Heart left ventricle (tissue), 16 donors: ENCODE measurements around the gene BIRC3. TPM values are rescaled to one million over a fixed set of nuclear protein-coding genes. Genes with fewer than 3 reads are reported as not detected.

Experiments
- ATAC-seq, 4 donors: fragments of 200-7000 bp; cut with Tn5 transposase; one replicate each; pipeline ENCODE4 v1.9.1; 2020 to 2022; ENCODE audit warnings: moderate library complexity in 4 of 4, mild to moderate bottlenecking in 3 of 4, moderate number of reproducible peaks in 1 of 4
- DNase-seq, 5 donors: peaks; one replicate each; pipeline ENCODE4 v3.0.0-alpha.2; 2020
- H3K27ac ChIP-seq, 12 donors: fragments of 200-600 bp; sonication (generic) in 4 of 12; one replicate each; pipeline versions ENCODE4 v1.5.0 to v1.8.0; 2016 to 2022; ENCODE audit warnings: mild to moderate bottlenecking in 2 of 12
- H3K27me3 ChIP-seq, 9 donors: fragments of 200-600 bp; sonication (generic) in 2 of 9; one replicate each; pipeline versions ENCODE4 v1.5.1 to v1.8.0; 2016 to 2022; ENCODE audit warnings: mild to moderate bottlenecking in 3 of 9
- H3K36me3 ChIP-seq, 9 donors: fragments of 200-600 bp; sonication (generic) in 2 of 9; one replicate each; pipeline versions ENCODE4 v1.5.0 to v1.8.0; 2018 to 2022; ENCODE audit warnings: mild to moderate bottlenecking in 2 of 9
- H3K4me1 ChIP-seq, 12 donors: fragments of 200-600 bp; sonication (generic) in 4 of 12; one replicate each; pipeline versions ENCODE4 v1.5.0 to v1.8.0; 2016 to 2022; ENCODE audit warnings: mild to moderate bottlenecking in 3 of 12
- H3K4me3 ChIP-seq, 12 donors: fragments of 200-600 bp; sonication (generic) in 4 of 12; one replicate each; pipeline versions ENCODE4 v1.5.0 to v1.8.0; 2017 to 2022; ENCODE audit warnings: mild to moderate bottlenecking in 9 of 12, moderate library complexity in 4 of 12
- H3K9me3 ChIP-seq, 12 donors: fragments of 200-600 bp; sonication (generic) in 4 of 12; one replicate each; pipeline versions ENCODE4 v1.5.0 to v1.8.0; 2016 to 2022; ENCODE audit warnings: mild to moderate bottlenecking in 1 of 12
- POLR2A ChIP-seq, 2 donors: fragments of 450-650 bp; IDR thresholded peaks; one replicate each; pipeline ENCODE4 v1.6.1; 2017; ENCODE audit warnings: antibody characterized with exemption in 2 of 2, mild to moderate bottlenecking in 2 of 2, moderate library complexity in 2 of 2
- WGBS, 4 donors: extraction: QIAGEN DNeasy Blood & Tissue Kit in 2 of 4; methylation state at CpG; one replicate each; pipeline versions ENCODE4 v1.1.5 to v1.1.7; 2013 to 2018; 5-methylcytosine and 5-hydroxymethylcytosine counted together
- intact Hi-C, 10 donors: fragments of 100-400 bp; cut with DNase I; formaldehyde crosslinking; loops; one replicate each; pipeline versions ENCODE4 v1.11.1 to v1.14.2; 2022
- polyA plus RNA-seq, 2 donors: library from polyadenylated mRNA; stranded (reverse); fragments of 200-250 nt; gene quantifications; one replicate each; pipeline ENCODE4 v1.2.3, GENCODE V29; 2013
- total RNA-seq, 9 donors: library from RNA; depleted of rRNA in 2 of 9; stranded (reverse); fragments of >200 nt in 2 of 9; fragmentation: NEBNext Ultra II Directional in 3 of 9; extraction: Animal tissue kit (Norgen Biotek cat#: 25700) in 3 of 9; gene quantifications; one replicate each; pipeline versions ENCODE4 v1.1.0 to v1.2.4, GENCODE V29; 2016 to 2023
- TF ChIP-seq, protein P1 (sequence below), 12 donors: fragments of 200-600 bp; sonication (generic) in 4 of 12; IDR thresholded peaks; one replicate each; pipeline versions ENCODE4 v1.5.0 to v1.8.0; 2018 to 2022; ENCODE audit warnings: antibody characterized with exemption in 12 of 12, mild to moderate bottlenecking in 5 of 12
- donor health status: ischemic (EF 13 %, LVEDD 7.1; RV severe dilation, severe dysfunction).
- donor health status: healthy with polysubstance abuse.
- donor health status: DM: no; HTN: yes; CAD: no.
- donor health status: DM: no; HTN: no; CAD: no.
- donor health status: ischemic (EF 25% LVEDD 6.9; RV normal size, moderate dysfunction).
- donor health status: ischemic (EF 25% LVEDD 5.7; RV mildly dilated, moderate dysfunction).
- donor health status: healthy.
- donor health status: DM: yes; HTN: yes; CAD: no.
- donor health status: ischemic (EF 35%, LVEDD 5.7; RV mildly dilated, moderate dysfunction).
- donor health status: nonischemic (EF 11% LVEDD 7.7; RV severe dilation, severe dysfunction).
- donor health status: DM: yes; HTN: yes; CAD: no.
- donor health status: PGD.
- donor health status: ischemic (EF 29% LVEDD 5.4; RV normal size, mild dysfunction).
- donor health status: nonischemic (EF 23%, LVEDD 6.1; RV moderate dilation, normal function).

Gene BIRC3
- total and polyA plus RNA-seq, 11 donors, result 1.6 to 21.1 (median 3.5) TPM

DNA sequence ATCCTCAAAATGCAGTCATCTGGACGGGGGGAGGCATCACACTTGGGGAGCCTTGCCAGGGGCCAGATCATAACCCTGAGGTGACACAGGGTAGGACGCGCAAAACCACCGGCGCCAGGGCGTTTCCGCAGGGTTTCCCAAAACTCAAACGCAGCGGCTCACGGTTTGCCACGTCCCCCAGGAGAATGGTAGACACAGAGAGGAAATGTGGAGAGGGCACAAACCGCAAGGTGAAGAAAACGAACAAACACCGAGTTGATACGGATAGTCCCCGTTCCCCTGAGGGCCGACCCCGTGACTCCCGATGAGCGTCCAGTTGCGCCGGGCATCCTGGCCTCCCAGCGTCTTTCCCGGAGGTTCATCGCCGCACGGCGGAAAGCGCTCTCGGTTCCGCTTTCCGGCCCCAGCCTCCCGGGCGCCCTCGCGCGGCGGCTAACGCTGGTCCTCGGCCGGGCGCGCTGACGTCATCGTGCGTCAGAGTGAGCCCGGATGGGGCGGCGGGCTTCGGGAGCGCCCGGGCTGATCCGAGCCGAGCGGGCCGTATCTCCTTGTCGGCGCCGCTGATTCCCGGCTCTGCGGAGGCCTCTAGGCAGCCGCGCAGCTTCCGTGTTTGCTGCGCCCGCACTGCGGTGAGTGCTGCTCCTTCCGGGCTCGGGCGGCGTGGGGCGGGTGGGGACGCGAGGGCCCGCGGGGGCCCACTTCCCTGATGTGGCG is 29.6 kb downstream of the BIRC3 start, which contains the start of gene BIRC2:
BIRC2 (plus strand) TSS at position 467 of the 714 bp plus-strand sequence. CDS start 2,641 bp downstream, outside the sequence.
- intact Hi-C loops, result loop anchor here in 8 of 10 donors (1.0 to 10.0 kb wide), 13 partner anchors 34 to 435 kb away; partner anchors contain the start of genes TMEM123 (in 4 of the 8) and YAP1 (in 1 of the 8)
- 0 to 1% (median 0%) methylated on average over 43 to 77 of the region's 77 CpGs for WGBS, 4 donors

DNA sequence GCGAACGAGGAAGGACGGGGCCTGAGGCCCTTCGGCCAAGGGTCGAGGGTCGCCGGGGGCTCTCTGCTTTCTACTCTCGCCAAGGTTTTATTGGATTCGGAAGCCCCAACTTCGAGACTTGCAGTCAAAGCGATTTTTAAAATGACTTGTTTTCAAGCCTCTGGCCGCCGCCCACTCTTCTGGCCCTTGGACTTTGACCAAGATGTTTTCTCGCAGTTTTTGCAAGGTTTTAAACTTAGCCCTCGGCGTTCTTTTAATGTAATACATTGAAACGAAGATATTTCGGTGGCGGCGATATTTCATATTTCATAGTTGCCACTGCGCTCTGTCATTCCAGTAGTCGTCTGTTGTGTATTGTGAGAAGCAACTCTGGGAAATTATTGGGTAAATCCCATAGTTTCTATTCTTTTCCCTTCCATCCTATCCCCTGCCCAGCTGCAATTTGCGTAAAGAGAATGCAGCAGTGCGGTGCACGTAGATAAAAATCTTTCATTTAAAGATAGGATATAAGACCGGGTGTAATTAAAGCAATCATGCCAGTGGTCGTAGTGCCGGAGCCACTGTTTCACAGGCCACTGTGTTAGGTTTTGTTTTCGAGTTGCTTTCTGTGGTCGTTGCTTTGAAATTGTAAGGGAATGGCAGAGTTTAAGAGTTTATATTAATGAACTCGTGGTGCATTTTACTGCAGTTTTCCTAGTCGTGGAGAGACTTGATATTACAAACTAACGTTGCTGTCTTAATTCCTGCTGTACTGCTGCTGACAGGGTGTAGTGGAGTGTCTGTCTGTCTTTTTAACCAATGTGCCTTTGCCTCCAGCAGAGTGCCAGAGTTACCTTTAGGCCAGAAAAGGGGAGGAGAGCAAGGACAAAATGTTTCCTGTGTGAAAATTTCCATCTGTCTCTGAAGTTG is 30.4 kb downstream of the BIRC3 start:
- 0 to 1% (median 1%) methylated on average over 32 to 33 of the region's 33 CpGs for WGBS, 4 donors
- Histone ChIP-seq H3K36me3 (peaks cover 0 to 36% (median 22%) of the 10 kb centered on the region in 9 donors), H3K27me3 (no peaks in the 10 kb centered on the region), H3K4me1 (peaks cover 0 to 38% (median 30%) of the 10 kb centered on the region in 12 donors), H3K4me3 (peak overlapping the region; percentile 56 to 94 (median 87)), H3K27ac (peak overlapping the region; percentile 95 to 100 (median 98)), H3K9me3 (no peaks in the 10 kb centered on the region)
- no peak for TF ChIP-seq POLR2A (IDR thresholded peaks at IDR 0.05)
- TF ChIP-seq, protein P1, sequence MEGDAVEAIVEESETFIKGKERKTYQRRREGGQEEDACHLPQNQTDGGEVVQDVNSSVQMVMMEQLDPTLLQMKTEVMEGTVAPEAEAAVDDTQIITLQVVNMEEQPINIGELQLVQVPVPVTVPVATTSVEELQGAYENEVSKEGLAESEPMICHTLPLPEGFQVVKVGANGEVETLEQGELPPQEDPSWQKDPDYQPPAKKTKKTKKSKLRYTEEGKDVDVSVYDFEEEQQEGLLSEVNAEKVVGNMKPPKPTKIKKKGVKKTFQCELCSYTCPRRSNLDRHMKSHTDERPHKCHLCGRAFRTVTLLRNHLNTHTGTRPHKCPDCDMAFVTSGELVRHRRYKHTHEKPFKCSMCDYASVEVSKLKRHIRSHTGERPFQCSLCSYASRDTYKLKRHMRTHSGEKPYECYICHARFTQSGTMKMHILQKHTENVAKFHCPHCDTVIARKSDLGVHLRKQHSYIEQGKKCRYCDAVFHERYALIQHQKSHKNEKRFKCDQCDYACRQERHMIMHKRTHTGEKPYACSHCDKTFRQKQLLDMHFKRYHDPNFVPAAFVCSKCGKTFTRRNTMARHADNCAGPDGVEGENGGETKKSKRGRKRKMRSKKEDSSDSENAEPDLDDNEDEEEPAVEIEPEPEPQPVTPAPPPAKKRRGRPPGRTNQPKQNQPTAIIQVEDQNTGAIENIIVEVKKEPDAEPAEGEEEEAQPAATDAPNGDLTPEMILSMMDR (IDR thresholded peaks at IDR 0.05), result no peak
- DNase-seq, result peak in 1 of 5 donors; percentile 23
- intact Hi-C loops, result loop anchor here in 8 of 10 donors (1.0 to 10.0 kb wide), 13 partner anchors 34 to 435 kb away; partner anchors contain the start of genes TMEM123 (in 4 of the 8) and YAP1 (in 1 of the 8)
- peak; percentile 19 to 40 (median 34) for ATAC-seq

More for the DNA sequence above, 29.6 kb downstream of the BIRC3 start, which contains the start of gene BIRC2:
- Histone ChIP-seq H3K4me1 (peaks cover 0 to 38% (median 30%) of the 10 kb centered on the region in 12 donors), H3K9me3 (no peaks in the 10 kb centered on the region), H3K36me3 (peaks cover 0 to 29% (median 16%) of the 10 kb centered on the region in 9 donors), H3K4me3 (peak within 1 kb of the TSS; percentile 56 to 94 (median 87)), H3K27me3 (no peaks in the 10 kb centered on the region), H3K27ac (peak within 1 kb of the TSS; percentile 95 to 100 (median 98))
- DNase-seq, result peak; percentile 95 to 98 (median 96)
- TF ChIP-seq, protein P1 (IDR thresholded peaks at IDR 0.05), result peak; percentile 64 to 88 (median 76)
- peak; percentile 54 to 79 for TF ChIP-seq POLR2A (IDR thresholded peaks at IDR 0.05)
- ATAC-seq, result peak; percentile 91 to 98 (median 98)

DNA sequence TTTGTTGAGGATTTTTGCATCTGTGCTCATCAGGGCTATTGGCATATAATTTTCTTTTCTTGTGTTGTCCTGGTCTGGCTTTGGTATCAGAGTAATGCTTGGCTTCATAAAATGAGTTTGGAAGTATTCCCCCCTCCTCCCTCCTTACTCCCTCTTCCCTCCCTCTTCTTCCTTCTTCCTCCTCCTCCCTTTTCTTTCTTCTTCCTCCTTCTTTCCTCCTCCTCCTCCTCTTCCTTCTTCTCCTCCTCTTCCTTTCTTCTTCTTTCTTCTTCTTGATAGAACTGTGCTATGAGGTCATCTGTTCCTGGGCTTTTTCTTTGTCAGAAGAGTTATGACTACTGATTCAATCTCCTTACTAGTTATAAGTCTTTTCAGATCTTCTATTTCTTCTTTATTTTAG is 39.8 kb downstream of the BIRC3 start:
- Histone ChIP-seq H3K36me3 (peaks cover 0 to 68% (median 40%) of the 10 kb centered on the region in 9 donors), H3K27ac (no peak overlapping the region), H3K27me3 (no peaks in the 10 kb centered on the region), H3K9me3 (peaks cover 0 to 35% (median 0%) of the 10 kb centered on the region in 12 donors), H3K4me1 (peaks cover 0 to 7% (median 0%) of the 10 kb centered on the region in 12 donors), H3K4me3 (no peak overlapping the region)
- TF ChIP-seq POLR2A (IDR thresholded peaks at IDR 0.05), result no peak
- TF ChIP-seq, protein P1 (IDR thresholded peaks at IDR 0.05), result no peak
- ATAC-seq (no peak), DNase-seq (no peak)
- intact Hi-C loops, result no loop called here
